SIG-M5 (cell line): ENCODE results near the gene GNAI1.

Experiments
- DNase-seq: peaks from one replicate; lab custom pipeline; 2025; lab: John Stamatoyannopoulos, UW

GNAI1 gene

GRCh38 chr7:80161466-80161865 lies 26.8 kb downstream of the GNAI1 start:
- no peak for DNase-seq

DNA sequence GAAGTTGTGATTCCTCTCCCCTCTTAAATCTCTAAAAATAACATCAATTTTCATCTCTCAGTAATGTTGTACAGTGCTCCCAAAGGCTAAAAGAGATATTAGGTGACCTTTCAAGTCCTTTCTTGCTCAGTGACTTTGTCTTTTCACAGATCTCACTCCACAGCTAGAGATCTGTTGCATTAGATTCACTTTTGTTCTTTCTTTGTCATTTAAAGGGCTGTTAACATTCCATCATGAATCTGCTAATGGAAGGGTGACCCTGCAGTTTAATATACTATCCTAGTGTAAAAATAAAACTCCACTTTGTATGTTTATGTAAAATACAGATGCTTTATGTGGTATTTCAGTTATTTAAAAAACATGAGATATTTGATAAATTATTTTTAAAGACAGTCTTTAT lies 30.5 kb downstream of the GNAI1 start:
- DNase-seq: no peak

- no peak for DNase-seq
These were observed 35.8 kb downstream of the GNAI1 start for GRCh38 chr7:80170445-80170844.

DNA sequence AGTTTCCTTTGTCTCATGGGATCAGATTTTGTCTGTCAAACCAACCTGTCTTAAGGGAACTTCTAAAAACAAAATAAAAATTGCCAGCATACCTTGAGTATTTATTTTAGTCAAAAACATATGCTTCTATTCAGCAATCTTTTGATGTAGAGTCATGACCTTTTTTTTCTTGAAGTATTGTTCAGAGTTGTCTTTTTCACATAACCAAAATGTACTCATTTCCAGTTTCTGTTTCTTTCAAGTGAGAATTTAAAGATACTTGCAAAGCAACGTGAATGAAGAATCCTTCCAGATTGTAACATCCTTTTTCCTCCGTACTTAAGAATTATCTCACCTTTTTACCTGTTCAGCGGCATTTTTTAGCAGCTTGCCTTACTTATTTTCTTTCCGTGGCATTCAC lies 37.8 kb downstream of the GNAI1 start:
- no peak for DNase-seq

GRCh38 chr7:80175744-80176143 lies 41.1 kb downstream of the GNAI1 start:
- DNase-seq: no peak

GRCh38 chr7:80181411-80181810 lies 46.8 kb downstream of the GNAI1 start:
- DNase-seq: no peak

DNA sequence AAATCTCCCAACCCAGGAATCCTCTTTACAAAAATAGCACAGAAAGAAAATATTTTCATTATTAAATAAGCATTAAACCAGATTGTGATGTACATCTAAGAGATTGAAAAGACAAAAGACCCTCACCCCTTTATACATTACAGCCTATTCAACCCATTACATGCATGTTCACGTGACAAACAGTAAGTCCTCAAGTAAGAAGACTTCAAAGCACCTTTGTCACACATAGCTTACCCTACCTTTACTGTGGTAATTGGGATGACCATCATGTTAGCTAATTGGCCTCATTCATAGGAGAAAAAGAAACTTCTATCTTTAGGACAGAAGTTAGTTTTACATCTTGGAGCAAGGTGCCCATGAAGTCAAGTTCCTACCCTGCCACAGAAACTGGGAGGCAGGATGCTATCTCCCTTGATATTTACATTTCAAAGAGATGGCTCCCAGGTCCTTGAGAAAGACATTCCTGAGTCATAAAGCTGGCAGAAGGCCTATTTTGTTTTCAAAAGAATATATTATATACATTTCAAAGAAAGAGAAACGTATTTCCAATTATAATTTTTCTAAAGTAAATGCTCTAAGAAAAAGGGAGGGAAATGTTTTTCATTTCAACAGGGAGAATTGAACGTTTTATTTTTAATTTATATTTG lies 48.1 kb downstream of the GNAI1 start:
- DNase-seq: no peak

- no peak for DNase-seq
These were observed 48.7 kb downstream of the GNAI1 start for GRCh38 chr7:80183351-80183750.

- no peak for DNase-seq
These were observed 49.5 kb downstream of the GNAI1 start for GRCh38 chr7:80183900-80184685.

DNA sequence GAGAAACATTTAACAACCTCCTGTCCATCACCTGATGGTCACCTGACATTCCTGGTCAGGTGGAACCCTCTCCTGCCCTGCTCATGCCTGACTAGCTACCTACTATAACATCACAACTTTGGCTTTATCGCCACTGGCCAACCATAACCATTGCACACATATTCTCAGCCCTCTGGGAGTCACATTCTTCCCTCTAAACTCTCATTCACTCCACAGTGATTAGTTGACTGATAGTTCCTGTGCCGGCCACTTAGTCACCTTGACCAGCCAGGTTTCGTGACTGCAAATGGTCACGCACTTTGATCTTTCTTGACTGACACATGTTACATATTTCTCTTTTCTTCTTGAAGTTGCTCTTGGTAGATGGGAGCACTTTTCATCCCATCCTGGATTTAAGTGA lies 50.1 kb downstream of the GNAI1 start:
- DNase-seq: no peak

GRCh38 chr7:80185571-80185970 lies 50.9 kb downstream of the GNAI1 start:
- no peak for DNase-seq

GRCh38 chr7:80186721-80187120 lies 52.1 kb downstream of the GNAI1 start:
- no peak for DNase-seq

GRCh38 chr7:80187279-80187678 lies 52.6 kb downstream of the GNAI1 start:
- DNase-seq: no peak

- no peak for DNase-seq
These were observed 53.1 kb downstream of the GNAI1 start for GRCh38 chr7:80187727-80188126.

DNA sequence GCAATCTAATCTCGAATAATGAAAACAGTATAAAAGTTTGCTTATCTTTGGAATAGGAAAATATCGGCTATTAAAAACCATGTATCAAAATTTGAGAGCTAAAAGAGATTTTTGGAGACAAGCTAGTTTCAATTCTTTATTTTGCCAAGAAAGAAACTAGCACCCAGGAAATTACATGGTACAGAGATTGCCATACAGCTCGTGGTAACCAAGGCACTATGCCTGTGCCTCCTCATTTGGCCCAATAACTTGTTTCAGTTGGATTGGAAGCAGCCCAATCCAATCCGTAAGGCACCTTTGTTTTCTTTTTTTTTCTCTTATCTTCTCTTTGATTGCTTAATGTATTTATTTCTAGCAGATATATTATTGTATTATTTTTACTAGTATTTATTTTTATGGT lies 55.0 kb downstream of the GNAI1 start:
- no peak for DNase-seq

GRCh38 chr7:80197627-80198026 lies 63.0 kb downstream of the GNAI1 start:
- no peak for DNase-seq

- no peak for DNase-seq
These were observed 64.4 kb downstream of the GNAI1 start for GRCh38 chr7:80199051-80199450.

DNA sequence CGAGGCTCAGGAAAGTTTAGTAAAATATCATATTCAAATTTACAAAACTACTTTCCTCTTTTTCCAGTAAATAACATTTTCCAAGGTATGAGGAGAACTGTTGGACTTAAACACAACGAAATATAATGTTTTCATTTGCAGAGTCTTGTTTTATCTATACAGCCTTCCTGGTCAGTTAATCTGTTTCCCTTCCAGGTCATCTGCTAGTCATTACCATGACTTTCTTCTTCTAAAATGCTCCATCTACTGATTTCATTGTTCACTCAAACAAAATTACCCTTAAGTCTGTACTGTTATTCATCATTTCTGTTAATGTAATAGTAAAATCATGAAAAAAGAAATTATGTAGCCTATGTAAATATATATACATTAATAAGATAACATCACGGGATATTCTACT lies 69.8 kb downstream of the GNAI1 start:
- DNase-seq: no peak

DNA sequence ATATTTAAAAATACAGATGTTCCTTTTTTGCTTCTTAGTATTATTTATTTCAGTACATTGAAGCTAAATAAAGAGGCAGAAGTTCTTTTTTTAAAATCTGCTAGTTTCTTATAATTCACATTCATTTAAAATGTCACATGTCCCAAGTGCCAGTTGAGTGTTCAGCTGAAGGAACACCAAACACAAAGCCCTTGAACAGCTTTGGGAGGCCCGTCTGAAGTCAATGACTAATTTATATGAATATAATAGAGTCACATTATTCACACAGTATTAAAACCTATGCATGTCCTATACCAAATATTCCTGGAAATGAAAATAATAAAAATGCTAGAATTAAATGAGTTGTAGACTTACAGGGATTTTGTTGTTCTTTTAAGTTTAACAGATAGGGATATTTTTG lies 70.3 kb downstream of the GNAI1 start:
- DNase-seq: no peak

DNA sequence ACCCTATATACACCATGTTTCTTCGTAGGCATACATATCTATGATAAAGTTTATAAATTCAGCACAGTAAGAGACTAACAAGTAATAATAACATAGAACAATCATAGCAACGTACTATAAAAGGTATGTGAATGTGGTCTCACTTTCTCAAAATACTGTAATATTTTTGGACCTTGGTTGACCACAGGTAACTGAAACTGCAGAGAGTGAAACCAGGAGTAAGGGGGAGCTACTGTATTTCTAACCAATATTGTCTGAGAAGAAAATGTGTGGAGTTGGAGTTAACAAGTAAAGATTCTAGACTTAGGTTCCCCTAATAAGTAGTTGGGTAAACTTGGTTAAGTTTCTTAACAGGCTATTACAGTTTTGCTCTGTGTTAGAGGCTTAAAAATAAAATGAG lies 72.1 kb downstream of the GNAI1 start:
- DNase-seq: no peak

GRCh38 chr7:80207501-80207900 lies 72.9 kb downstream of the GNAI1 start:
- DNase-seq: no peak

GRCh38 chr7:80208700-80209099 lies 74.1 kb downstream of the GNAI1 start:
- DNase-seq: no peak

DNA sequence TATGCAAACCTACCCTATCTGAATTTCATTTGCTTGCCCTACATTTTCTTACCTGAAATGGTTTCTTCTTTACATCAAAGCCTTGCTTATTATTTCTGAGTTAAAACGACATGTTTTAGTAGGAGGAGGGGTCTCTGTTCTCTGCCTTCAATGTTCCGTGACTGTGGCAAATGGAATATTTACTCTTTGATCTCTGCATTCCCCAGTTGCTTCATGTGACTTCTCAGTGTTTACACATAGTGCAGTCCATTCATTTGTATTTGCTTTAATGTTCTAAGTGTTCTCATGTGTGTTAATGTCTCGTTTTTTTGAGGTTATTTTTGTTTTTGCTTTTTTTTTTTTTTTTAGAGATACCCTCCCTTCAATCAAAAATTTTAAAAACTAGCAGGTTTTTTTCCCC lies 75.8 kb downstream of the GNAI1 start:
- DNase-seq: no peak

DNA sequence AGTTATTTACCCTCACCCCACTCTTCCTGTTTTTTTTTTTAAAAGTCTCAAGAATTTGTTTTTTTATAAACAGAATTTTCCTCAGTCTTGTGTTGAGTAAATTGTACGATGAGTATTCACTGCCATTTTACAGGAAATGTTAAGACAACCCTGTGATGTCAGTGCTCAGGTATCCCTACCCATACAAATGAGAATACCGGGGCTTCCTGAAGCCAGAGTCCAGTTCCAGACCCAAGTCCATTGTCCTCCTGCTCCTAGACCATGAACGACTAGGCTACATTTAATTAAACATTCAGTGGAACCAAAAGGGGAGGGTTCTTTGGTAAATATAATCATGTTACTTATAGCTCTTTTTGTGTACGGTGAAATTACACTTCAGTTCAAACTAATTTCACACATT lies 79.2 kb downstream of the GNAI1 start:
- DNase-seq: no peak
